HepG2 (cell line): ENCODE measurements around the gene KLHL21. TPM values are rescaled to one million over a fixed set of nuclear protein-coding genes. Genes with fewer than 3 reads are reported as not detected.

Experiments
- AFF4 ChIP-seq: sonication (generic); formaldehyde crosslinking; IDR thresholded peaks from 2 replicates; pipeline ENCODE4 v1.4.0; 2020; ENCODE audit warnings: missing genetic modification reagents
- CENPBD1 ChIP-seq: sonication (generic); formaldehyde crosslinking; IDR thresholded peaks from 2 replicates; pipeline ENCODE4 v1.8.0; 2022; ENCODE audit warnings: missing genetic modification reagents, low read depth, mild to moderate bottlenecking, borderline replicate concordance
- CHD4 ChIP-seq: fragments of 200-600 bp; sonication (generic); IDR thresholded peaks from 2 replicates; pipeline ENCODE4 v1.7.0; 2017; ENCODE audit warnings: mild to moderate bottlenecking, low read length, borderline replicate concordance
- CREB1 ChIP-seq, 2 experiments: fragments of 450-650 bp in 1 of 2; IDR thresholded peaks; 2 replicates each; pipeline ENCODE4 v1.6.1; 2016 to 2017; ENCODE audit warnings: control low read depth in 1 of 2, mild to moderate bottlenecking in 1 of 2, missing compliant biosample characterization in 1 of 2, missing genetic modification characterization in 1 of 2
- CREBL2 ChIP-seq: sonication (generic); formaldehyde crosslinking; IDR thresholded peaks from 2 replicates; pipeline ENCODE4 v1.8.1; 2023; ENCODE audit warnings: missing genetic modification reagents, mild to moderate bottlenecking, borderline replicate concordance
- GABPB1 ChIP-seq: IDR thresholded peaks from 2 replicates; pipeline ENCODE4 v1.6.1; 2016; ENCODE audit warnings: mild to moderate bottlenecking, missing genetic modification reagents, moderate library complexity, missing compliant biosample characterization
- KAT8 ChIP-seq: IDR thresholded peaks from 2 replicates; pipeline ENCODE4 v1.6.1; 2016; ENCODE audit warnings: missing genetic modification reagents, missing compliant biosample characterization
- MNT ChIP-seq: fragments of 450-650 bp; IDR thresholded peaks from 2 replicates; pipeline ENCODE4 v1.6.1; 2016
- MXD1 ChIP-seq: sonication (generic); formaldehyde crosslinking; IDR thresholded peaks from 2 replicates; pipeline ENCODE4 v1.4.0; 2020; ENCODE audit warnings: mild to moderate bottlenecking, missing genetic modification reagents
- NONO ChIP-seq, 2 experiments: fragments of 450-650 bp in 1 of 2; sonication (generic) in 1 of 2; formaldehyde crosslinking in 1 of 2; IDR thresholded peaks in 1 of 2; conservative IDR thresholded peaks in 1 of 2; 2 replicates each; pipeline versions ENCODE4 v1.6.1 to v1.8.0; 2017 to 2022; ENCODE audit warnings: mild to moderate bottlenecking in 1 of 2, missing genetic modification reagents in 1 of 2, moderate library complexity in 1 of 2
- NR3C1 ChIP-seq: sonication (generic); formaldehyde crosslinking; IDR thresholded peaks from 2 replicates; pipeline ENCODE4 v1.4.0; 2020; ENCODE audit warnings: missing genetic modification reagents
- PAX8 ChIP-seq: sonication (generic); formaldehyde crosslinking; IDR thresholded peaks from 2 replicates; pipeline ENCODE4 v1.8.0; 2022; ENCODE audit warnings: mild to moderate bottlenecking, missing genetic modification reagents, borderline replicate concordance
- PBX2 ChIP-seq: IDR thresholded peaks from 2 replicates; pipeline ENCODE4 v1.6.1; 2016; ENCODE audit warnings: control low read depth
- PPARG ChIP-seq: conservative IDR thresholded peaks from 2 replicates; pipeline ENCODE4 v1.6.1; 2016; ENCODE audit warnings: missing biosample characterization, missing genetic modification reagents
- SALL2 ChIP-seq: sonication (generic); formaldehyde crosslinking; IDR thresholded peaks from 2 replicates; pipeline ENCODE4 v1.8.1; 2023; ENCODE audit warnings: mild to moderate bottlenecking, missing genetic modification reagents, inconsistent platforms
- SSRP1 ChIP-seq: IDR thresholded peaks from 2 replicates; pipeline ENCODE4 v1.6.1; 2016; ENCODE audit warnings: control low read depth
- TARDBP ChIP-seq: sonication (generic); formaldehyde crosslinking; IDR thresholded peaks from 2 replicates; pipeline ENCODE4 v1.8.0; 2022; ENCODE audit warnings: mild to moderate bottlenecking, missing genetic modification reagents
- U2AF2 ChIP-seq: fragments of 200-400 bp; formaldehyde crosslinking; IDR thresholded peaks from 2 replicates; pipeline ENCODE4 v1.6.1; 2017; ENCODE audit warnings: low read depth, mild to moderate bottlenecking, low read length
- ZNF30 ChIP-seq: sonication (generic); formaldehyde crosslinking; IDR thresholded peaks from 2 replicates; pipeline ENCODE4 v1.5.0; 2020; ENCODE audit warnings: mild to moderate bottlenecking, missing genetic modification reagents
- ZNF781 ChIP-seq: sonication (generic); formaldehyde crosslinking; IDR thresholded peaks from 2 replicates; pipeline ENCODE4 v1.5.1; 2020; ENCODE audit warnings: borderline replicate concordance, mild to moderate bottlenecking, missing genetic modification reagents; ENCODE audit errors: not compliant biosample characterization
- ZNF850 ChIP-seq: sonication (generic); formaldehyde crosslinking; conservative IDR thresholded peaks from 2 replicates; pipeline ENCODE4 v1.9.0; 2021; ENCODE audit warnings: mild to moderate bottlenecking, missing genetic modification reagents
- polyA plus RNA-seq, 8 experiments: library from polyadenylated mRNA; depleted of rRNA in 3 of 8; stranded (reverse) in 7 of 8; unstranded in 1 of 8; fragments of >200 nt; fragmentation: Illumina TruSeq in 4 of 8; extraction: Trizol in 4 of 8; gene quantifications; 2 replicates each; pipeline versions ENCODE4 v1.2.1 to v1.2.3, GENCODE V29; 2011 to 2016; ENCODE audit warnings: low read depth in 4 of 8, missing spikeins in 1 of 8, mixed read lengths in 1 of 8; ENCODE audit not compliant: insufficient read depth in 1 of 8
- total RNA-seq, 5 experiments: library from RNA; depleted of rRNA; stranded (reverse); fragments of >200 nt; fragmentation: Illumina TruSeq; extraction: Trizol; gene quantifications; 2 replicates each; pipeline ENCODE4 v1.2.3, GENCODE V29; 2016; ENCODE audit warnings: low read depth in 1 of 5

KLHL21 gene
- total and polyA plus RNA-seq, 2 of the 13 experiments (the other 11 are each of a cell fraction or from before 2014, with no cell fraction given), result 14.8 to 25.0 TPM

GRCh38 chr1:6601049-6601922 lies 1.4 kb downstream of the KLHL21 start (continued):
- TF ChIP-seq SALL2 (CRISPR knock-in tag) (no peak), U2AF2 (no peak), MNT (peak; percentile 95), CENPBD1 (CRISPR knock-in tag) (no peak), AFF4 (no peak), MXD1 (CRISPR knock-in tag) (no peak; the same call in 1 of the 2 replicates), ZNF30 (CRISPR knock-in tag) (no peak), NONO (IDR thresholded peaks at IDR 0.05) (no peak), NONO (CRISPR knock-in tag; conservative IDR thresholded peaks at IDR 0.05) (no peak), CREBL2 (CRISPR knock-in tag) (no peak), KAT8 (CRISPR knock-in tag) (no peak), PAX8 (CRISPR knock-in tag) (no peak), CHD4 (no peak), SSRP1 (CRISPR knock-in tag) (no peak), ZNF850 (no peak), NR3C1 (CRISPR knock-in tag) (no peak), CREB1 (IDR thresholded peaks at IDR 0.05) (peak; percentile 7; the same call in 1 of the 2 replicates), CREB1 (CRISPR knock-in tag; IDR thresholded peaks at IDR 0.05) (peak; percentile 61), ZNF781 (CRISPR knock-in tag) (no peak), PPARG (CRISPR knock-in tag) (no peak), PBX2 (no peak), TARDBP (CRISPR knock-in tag) (no peak), GABPB1 (CRISPR knock-in tag) (no peak)
